HG03442 (cell line): ENCODE data around the gene SLC9A2.

Source experiments
- ATAC-seq: cut with Tn5 transposase; IDR thresholded peaks from one replicate; pipeline ENCODE4 v1.9.1; 2021; ENCODE audit warnings: mild to moderate bottlenecking, moderate library complexity; ENCODE audit not compliant: unreplicated experiment

SLC9A2 gene

GRCh38 chr2:102618452-102619413, 620 bp upstream of the SLC9A2 start:
- ATAC-seq: no peak

DNA sequence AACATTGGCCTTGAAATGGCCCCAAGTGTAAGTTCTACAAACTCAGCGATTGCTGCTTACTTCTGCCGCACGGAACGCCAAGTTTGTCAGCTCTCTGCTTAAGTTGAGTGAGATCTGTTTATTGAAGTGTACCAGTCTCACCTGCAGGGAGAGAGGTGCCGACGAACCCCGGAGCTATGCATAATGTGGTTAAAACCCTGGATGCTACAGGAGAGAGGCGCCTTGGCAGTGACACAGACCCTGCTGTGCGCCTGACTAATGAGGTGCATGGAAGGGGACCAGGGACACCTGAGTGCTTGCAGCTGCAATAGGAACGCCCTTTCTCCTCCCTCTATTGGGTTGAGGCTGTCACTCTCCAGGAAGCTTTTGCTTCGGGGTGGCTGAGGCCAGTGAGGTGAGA, 979 bp downstream of the SLC9A2 start:
- no peak for ATAC-seq

DNA sequence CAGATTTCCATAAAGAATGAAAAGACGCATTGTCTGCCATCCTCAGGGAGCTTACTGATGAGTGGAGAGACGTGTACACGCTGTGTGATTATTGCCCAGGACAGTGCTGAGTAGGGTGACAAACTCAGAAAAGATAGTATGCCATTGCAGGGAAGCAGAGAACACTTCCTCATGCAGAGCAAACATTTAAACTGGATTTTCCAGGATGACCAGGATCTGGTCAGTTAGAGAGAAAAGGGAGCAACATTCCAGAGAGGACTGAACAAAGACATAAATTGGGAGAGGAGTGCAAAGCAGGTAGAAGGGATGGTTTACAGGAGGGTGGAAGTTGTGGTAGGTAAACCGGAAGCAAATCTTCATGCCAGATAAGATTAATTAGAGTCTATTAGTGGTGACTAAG, 2.3 kb downstream of the SLC9A2 start:
- ATAC-seq: no peak

DNA sequence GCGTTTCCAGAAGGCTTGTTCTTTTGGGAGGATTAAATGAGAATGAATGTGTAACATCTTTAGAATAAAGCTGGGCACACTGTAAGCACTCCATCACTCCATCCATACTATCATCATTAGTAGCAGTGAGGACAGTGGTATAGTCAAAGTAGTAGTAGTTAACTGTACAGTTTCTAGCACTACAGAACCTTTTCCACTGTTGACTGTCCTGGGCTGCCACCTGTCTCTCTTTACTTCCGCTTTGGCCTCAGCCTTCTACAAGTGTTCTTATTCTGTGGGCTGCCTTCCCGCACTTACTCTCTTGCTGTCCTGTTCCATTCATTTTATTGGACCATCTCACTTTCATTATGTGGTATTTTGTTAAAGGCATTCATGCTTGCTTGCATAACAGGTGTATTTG, 3.3 kb downstream of the SLC9A2 start:
- ATAC-seq: no peak

- ATAC-seq: no peak
Observed at GRCh38 chr2:102630458-102630857, 11.1 kb downstream of the SLC9A2 start.

- ATAC-seq: no peak
Observed at GRCh38 chr2:102632380-102633175, 13.2 kb downstream of the SLC9A2 start.

GRCh38 chr2:102634831-102635241, 15.5 kb downstream of the SLC9A2 start:
- ATAC-seq: no peak

DNA sequence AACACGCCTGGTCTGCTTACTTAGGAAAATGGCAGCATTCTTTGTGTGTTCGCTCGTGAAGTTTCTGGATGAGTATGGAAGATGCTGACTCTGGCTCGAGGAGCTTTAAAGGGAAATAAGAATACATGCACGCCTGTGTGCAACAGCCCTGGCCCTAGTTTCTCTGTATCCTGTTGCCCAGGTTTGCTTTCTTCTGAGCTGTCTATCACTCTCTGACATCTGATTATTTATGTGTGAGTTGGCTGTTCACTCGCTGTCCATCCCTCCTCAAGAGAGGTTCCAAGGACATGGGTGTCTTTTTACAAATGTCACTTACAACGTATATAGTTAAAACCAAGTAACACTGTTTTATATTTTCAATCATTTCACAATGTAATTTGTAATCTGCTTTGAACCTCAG, 16.0 kb downstream of the SLC9A2 start:
- ATAC-seq: no peak

- ATAC-seq: no peak
Observed at GRCh38 chr2:102636283-102636907, 17.0 kb downstream of the SLC9A2 start.

DNA sequence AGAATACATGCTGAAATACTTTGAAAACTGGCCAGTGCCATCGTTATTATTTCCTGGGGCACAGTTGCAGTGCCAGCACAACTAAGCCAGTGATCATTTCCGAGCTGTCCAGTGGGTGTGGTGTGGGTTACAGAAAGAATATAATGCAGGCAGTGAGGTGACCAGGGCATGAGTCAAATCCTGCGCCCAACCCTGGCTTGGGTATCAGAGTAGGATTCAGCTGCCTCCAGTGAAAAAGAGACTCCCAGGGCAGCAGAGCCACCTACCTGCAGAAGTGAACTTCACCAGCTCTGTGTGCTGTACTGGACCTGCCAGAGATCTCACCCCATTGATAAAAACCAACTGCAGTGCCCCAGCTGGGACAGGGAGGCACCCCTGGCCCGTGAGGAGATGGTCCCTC, 18.0 kb downstream of the SLC9A2 start:
- no peak for ATAC-seq

DNA sequence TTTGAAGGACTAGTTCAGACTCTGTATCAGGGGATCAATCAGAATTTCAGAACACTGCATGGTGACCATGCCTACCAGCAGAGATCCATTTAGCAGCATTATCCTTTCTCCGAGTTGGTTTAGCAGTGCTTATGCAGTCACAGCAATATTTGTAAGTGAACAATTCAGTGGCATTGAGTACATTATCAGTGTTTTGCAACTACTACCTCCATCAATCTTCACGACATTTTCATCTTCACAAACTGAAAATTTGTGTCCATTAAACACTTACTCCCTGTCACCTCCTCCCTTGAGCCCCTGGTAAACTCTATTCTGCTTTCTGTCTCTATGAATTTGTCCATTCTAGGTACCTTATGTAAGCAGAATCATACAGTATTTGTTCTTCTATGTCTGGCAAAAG, 20.1 kb downstream of the SLC9A2 start:
- ATAC-seq: no peak

- no peak for ATAC-seq
Observed at GRCh38 chr2:102652126-102652525, 32.8 kb downstream of the SLC9A2 start.

DNA sequence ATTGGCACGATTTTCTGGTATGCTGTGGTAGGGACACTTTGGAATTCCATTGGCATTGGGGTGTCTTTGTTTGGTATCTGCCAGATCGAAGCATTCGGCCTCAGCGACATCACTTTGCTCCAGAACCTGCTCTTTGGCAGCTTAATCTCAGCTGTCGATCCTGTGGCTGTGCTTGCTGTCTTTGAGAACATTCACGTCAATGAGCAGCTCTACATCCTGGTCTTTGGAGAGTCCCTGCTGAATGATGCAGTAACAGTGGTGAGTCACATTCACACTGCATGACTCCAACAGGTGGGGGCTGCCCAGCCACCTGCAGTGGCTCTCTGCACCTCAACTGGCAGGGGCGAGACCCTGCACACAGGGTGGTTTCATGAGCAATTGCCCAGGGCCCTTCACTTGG, 38.4 kb downstream of the SLC9A2 start:
- ATAC-seq: peak; percentile 66

DNA sequence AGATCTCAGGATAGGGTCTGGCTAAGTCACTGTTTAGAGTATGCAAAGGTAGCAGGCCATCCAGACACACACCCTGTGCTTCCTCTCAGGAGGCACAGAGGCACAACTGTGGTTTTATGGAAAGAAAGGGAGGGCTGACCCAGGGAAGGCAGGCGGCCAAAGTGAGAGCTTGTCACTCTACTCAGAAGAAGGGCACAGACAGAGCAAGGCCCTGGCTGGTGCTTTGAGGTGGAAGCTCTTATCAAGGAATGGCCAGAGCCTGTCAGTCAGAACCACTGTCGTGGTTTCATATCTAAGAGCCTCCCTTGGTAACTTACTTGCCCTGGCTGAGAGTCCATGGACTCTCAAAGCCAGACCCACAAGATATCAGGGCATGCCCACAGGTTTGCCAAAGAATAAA, 40.7 kb downstream of the SLC9A2 start:
- no peak for ATAC-seq

DNA sequence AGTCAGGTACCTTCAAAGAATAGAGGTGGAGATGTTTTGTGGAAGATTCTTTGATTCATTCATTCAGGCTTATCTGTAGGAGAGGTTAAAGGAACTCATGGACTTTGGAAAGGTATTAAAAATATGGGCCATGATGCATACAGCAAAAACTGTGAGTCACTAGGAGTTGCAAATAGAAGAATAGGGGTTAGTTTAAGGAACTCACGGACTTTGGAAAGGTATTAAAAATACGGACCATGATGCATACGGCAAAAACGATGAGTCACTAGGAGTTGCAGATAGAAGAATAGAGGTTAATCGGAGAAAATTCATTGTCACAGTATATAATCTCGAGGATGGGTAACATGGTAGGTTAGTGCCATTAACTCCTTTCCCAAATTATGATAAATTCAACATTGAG, 41.2 kb downstream of the SLC9A2 start:
- no peak for ATAC-seq

DNA sequence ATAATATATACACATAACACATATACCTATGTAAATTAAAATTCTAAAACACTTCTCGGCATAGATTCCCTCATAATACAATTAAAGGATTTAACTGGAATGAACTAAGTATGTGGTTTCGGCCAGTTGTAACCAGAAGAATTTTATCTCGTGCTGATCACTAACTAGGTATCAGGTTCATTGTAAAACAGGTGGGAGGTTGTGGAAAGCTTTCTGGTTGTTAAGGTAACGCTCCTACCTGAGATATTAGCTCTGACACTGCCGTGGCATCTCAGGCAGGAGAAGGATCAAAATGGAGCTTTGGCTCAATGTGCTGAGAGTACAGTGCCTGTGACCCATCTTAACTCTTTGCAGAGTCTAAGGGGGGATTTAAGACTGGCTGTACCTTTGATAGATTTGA, 42.5 kb downstream of the SLC9A2 start:
- ATAC-seq: no peak

GRCh38 chr2:102662833-102663232, 43.5 kb downstream of the SLC9A2 start:
- ATAC-seq: no peak

DNA sequence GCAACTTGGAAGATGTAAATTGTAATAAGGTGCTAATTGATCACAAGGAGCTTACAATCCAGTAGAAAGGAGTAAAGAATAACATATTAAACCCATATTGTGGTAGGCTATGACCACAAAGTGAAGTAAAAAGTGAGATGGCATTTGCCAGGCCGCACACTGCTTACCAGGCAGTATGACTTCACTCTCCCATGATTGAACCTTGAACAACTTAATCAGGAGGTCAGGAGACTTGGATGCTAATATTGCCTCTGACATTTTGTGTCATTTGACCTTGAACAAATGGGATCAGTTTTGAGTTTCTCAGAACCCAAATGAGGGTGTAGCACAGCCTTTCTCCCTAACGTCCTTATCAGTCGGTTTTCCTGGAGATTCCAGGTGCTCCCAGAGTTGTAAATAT, 44.0 kb downstream of the SLC9A2 start:
- no peak for ATAC-seq

- peak; percentile 84 for ATAC-seq
Observed at GRCh38 chr2:102664471-102664909, 45.1 kb downstream of the SLC9A2 start.

GRCh38 chr2:102667072-102667471, 47.7 kb downstream of the SLC9A2 start:
- ATAC-seq: peak; percentile 39

GRCh38 chr2:102668171-102668570, 48.8 kb downstream of the SLC9A2 start:
- no peak for ATAC-seq
